Midbrain (tissue), 1 donor: ENCODE results near the gene BEGAIN.

Source experiments
- DNase-seq: peaks from one replicate; lab custom pipeline; 2025; lab: John Stamatoyannopoulos, UW

Gene BEGAIN

GRCh38 chr14:100581228-100582145, 5.7 kb downstream of the BEGAIN start:
- DNase-seq = no peak

GRCh38 chr14:100580316-100581227, 6.6 kb downstream of the BEGAIN start:
- DNase-seq = no peak

DNA sequence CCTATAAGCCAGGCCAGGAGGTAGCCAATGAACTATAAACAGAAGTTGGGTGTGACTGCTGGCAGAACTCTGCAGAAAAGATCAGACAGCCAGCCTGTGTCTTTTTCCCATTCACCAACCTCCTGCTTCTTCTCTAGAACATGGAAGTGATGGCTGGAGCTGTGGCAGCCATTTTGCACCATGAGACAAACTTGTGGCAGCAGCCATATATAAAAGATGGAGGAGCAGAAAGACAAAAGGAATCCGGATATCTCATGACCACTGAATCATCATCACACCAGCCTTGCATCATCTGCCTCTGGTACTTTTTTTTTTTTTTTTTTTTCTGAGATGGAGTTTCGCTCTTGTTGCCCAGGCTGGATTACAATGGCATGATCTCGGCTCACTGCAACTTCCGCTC, 8.7 kb downstream of the BEGAIN start:
- no peak for DNase-seq

GRCh38 chr14:100577986-100578431, 9.2 kb downstream of the BEGAIN start:
- no peak for DNase-seq

- DNase-seq = no peak
Observed at GRCh38 chr14:100577321-100577985, 9.8 kb downstream of the BEGAIN start.

DNA sequence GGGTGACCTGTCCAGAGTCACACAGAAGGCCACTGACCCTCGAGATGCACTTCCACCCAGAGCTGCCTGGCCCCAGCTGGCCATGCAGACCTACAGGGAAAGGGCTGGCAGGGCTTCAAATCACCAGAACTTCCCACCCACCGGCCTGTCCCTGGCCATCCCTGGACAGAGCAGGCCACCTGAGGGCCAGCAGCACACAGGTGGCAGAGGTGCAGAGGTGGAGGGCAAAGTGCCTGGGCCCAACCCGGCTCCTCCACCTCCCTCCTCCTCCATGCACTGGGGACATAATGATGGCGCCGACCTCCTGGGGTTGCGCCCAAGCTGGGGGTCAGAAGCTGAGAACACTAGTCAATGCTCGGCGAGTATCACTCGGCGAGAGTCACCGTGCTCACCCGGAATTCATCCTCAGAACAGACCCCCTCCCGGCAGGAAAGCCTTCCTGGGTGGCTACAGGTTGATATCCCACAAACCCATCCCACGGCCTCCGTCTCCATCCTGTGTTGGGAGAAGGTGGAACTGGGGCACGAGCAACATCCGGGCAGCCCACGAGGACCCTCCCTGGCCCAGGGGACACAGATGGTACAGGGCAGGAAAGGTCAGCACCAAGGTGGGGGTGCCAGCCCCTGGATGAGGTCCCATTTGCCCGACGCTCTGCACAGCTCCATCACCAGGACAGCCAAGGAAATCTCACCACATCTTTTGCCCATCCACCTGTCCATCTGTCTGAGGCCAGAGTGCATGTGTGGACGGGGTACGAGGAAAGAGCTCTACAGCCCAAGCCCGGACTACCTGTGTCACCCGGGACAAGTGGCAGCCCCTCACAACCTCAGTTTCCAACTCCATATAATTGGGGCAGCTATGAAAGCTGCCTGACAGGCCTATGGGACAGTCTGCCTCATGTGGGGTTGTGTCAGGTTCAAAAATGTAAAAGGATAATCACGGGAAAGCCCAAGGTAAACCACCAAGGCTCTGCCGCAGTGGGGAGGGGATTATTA, 10.8 kb downstream of the BEGAIN start:
- DNase-seq = no peak

GRCh38 chr14:100575266-100575995, 11.8 kb downstream of the BEGAIN start:
- no peak for DNase-seq

DNA sequence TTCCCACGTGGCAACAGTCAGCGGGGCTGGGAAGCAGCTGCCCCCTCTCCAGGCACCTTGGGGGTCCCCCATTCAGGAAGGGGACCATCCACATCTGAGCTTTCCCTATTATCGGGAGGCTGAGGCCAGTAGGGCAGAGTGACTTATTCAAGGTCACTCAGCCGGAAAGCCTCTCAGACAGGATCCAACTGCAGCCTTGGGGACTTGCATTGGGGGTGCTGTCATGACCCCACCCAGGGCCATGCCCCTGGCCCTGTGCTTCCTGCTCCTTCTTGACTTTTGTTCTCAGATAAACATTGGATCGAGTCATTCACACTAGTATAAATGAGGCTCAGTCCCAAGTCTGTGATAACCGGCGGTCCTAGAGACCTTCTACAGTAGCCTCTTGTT, 12.6 kb downstream of the BEGAIN start:
- DNase-seq = no peak

DNA sequence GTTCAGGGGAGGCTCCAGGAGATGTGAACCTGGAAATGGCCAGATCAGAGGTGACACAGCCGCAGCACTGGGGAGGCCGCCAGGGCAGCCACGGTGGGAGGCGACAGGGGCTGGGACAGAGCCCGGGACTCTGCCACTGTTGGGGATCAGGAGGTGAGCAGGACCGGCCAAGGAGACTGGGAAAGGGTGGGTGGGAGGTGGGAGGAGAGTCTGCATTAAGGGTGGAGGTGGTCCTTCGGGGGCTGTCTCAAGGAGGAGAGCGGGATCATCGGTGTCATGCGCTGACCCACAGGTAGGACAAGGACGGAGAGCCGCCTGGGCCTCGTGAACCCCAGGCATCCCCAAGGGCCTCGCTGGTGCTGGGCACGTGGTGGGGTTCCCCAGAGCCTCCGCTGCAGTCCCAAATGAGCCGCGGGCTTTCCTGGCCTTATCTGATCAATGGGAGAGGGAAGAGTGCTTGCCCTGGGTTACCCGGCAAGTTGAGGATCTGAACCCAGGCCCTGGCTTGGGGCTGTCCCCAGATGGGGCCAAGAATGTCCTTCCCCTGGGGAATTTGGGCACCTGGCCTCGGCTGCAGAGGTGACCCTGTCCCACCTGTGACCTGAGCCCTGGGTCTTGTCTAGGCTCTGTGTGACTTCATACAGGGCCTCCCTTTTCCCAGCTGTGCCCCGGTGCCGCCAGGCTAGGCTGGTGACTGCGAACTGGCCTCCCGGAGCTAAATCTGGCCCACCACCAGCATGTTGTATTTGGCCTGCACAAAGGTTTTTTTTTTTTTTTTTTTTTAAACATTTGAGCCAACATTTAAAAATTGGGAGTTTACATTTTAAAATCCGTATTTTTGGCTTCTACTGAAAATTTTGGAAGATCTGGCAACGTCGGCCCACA, 13.2 kb downstream of the BEGAIN start:
- no peak for DNase-seq

DNA sequence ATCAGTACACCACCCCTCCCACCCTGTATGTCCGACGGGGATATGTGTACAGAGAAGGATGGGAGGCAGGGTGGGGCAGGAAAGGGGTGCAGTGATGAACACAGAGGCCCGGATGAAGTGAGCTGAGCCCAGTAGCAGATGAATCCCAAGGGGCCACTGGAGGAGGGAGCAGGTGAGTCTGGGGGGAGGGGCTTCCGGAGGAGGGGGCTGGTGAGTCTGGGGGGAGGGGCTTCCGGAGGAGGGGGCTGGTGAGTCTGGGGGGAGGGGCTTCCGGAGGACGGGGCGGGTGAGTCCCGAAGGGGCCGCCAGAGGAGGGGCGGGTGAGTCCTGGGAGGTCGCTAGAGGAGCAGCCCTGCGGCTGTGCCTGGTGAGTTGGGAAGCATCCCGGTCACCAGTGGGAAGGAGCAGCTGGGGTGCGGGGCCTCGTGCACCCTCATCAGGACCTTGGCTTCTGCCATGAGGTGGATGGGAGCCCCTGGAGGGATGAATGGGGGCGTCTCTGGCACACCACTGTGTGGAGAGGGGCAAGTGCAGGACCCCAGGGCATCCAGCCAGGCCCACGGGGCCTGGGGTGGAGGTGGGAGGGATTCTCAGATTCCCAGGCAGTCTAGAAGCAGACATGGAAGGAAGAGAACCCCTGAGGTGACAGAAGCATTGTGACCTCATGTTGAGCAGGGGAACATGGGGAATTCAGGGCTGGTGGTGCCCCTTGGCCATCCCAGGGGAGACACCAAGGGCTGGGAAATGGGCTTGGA, 14.0 kb downstream of the BEGAIN start:
- no peak for DNase-seq

- DNase-seq = no peak
Observed at GRCh38 chr14:100572543-100572942, 14.7 kb downstream of the BEGAIN start.

- no peak for DNase-seq
Observed at GRCh38 chr14:100571837-100572236, 15.4 kb downstream of the BEGAIN start.

- DNase-seq = no peak
Observed at GRCh38 chr14:100570726-100571454, 16.3 kb downstream of the BEGAIN start.

DNA sequence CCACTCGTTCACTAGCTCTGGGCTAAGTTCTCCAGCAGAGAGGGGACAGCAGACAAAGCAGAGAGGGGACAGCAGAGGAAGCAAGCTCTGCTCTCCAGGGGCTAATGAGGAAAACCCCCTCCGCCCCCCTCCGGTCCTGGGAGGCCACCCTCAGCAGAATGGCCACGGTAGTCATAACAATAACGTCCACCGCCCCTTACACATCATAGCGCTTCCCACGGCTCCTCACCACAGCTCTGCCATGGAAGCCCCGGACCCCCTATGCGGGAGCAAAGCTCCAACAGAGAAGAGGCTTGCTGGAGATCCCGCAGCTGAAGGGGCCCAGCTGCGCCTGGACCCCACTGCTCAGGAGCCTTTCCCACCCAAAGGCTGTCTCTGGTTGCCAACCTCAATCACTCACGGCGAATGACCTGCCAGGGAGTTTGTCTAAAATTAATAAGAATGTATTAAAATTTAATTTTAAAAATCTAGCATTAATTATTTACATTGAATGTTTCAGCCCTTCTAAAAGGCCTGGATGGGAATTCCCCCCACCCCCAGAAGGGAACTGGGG, 17.4 kb downstream of the BEGAIN start:
- DNase-seq = no peak

DNA sequence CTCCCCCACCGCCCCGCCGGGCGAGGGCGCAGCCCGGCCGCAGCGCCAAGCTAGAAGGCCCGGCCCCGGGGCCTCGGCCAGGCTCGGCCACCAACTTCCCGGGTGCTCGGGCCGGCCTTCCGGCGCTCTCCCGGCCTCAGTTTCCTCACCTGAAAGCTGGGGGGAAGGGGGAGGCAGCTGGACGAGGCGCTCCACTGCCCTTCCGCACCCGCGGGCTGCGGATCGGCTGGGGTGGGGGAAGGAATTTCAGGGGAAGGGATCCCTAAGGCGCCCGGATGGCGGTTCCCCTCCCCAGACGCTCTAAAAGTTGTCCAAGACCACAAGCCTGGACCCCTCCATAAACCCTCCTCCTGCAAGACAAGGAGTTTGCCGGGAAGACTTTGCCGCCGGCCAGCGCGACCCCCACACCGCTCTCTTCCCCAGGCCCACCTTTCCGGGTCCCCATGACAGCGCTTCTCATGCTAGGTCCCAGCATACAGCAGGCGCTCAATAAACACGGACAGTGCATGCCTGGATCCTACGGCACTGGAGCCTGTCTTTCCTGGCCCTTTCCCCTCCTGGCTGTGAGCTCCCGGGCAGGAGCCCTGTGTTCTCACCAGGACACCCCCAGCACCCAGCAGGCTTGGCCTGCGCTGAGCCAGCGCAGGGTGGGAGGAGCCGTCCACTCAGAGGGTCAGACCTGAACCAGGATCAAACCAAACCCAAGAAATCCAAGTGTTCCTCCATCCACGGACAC, 18.1 kb downstream of the BEGAIN start:
- no peak for DNase-seq

GRCh38 chr14:100568164-100568997, 18.8 kb downstream of the BEGAIN start:
- no peak for DNase-seq
